Panc1 (cell line): ENCODE results near the gene TLE1.

Experiments used
- POLR2AphosphoS5 ChIP-seq: IDR thresholded peaks from 2 replicates; pipeline ENCODE4 v1.6.1; 2012; ENCODE audit warnings: mild to moderate bottlenecking, low read depth, low read length, moderate library complexity
- SIN3A ChIP-seq: IDR thresholded peaks from 2 replicates; pipeline ENCODE4 v1.6.1; 2012; ENCODE audit warnings: low read depth, mild to moderate bottlenecking, low read length, moderate library complexity, borderline replicate concordance; ENCODE audit not compliant: insufficient read depth
- TF ChIP-seq, protein P1 (sequence below): fragments of 450-650 bp; IDR thresholded peaks from 2 replicates; pipeline ENCODE4 v1.5.1; 2017; ENCODE audit warnings: mild to moderate bottlenecking
- TF ChIP-seq, protein P2 (sequence below), 2 experiments: IDR thresholded peaks; 2 replicates each; pipeline ENCODE4 v1.6.1; 2011 to 2012; ENCODE audit warnings: low read depth in 2 of 2, control low read depth in 1 of 2, low read length in 1 of 2, mild to moderate bottlenecking in 1 of 2, moderate library complexity in 1 of 2; ENCODE audit not compliant: insufficient read depth in 1 of 2

DNA sequence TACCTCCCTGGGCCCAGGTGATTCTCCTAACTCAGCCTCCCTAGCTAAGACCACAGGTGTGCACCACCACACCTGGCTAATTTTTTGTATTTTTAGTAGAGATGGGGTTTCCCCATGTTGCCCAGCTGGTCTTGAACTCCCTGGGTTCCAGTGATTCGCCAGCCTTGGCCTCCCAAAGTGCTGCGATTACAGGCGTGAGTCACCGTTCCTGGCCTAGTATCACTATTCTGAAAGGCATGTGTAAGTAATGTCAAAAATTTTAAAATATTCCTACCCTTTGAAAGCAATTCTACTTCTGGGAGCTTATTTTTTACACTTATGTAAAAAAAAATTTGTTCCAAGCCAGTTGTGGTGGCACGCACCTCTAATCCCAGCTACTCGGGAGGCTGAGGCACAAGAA is 27.1 kb upstream of the TLE1 start:
- TF ChIP-seq, protein P1, sequence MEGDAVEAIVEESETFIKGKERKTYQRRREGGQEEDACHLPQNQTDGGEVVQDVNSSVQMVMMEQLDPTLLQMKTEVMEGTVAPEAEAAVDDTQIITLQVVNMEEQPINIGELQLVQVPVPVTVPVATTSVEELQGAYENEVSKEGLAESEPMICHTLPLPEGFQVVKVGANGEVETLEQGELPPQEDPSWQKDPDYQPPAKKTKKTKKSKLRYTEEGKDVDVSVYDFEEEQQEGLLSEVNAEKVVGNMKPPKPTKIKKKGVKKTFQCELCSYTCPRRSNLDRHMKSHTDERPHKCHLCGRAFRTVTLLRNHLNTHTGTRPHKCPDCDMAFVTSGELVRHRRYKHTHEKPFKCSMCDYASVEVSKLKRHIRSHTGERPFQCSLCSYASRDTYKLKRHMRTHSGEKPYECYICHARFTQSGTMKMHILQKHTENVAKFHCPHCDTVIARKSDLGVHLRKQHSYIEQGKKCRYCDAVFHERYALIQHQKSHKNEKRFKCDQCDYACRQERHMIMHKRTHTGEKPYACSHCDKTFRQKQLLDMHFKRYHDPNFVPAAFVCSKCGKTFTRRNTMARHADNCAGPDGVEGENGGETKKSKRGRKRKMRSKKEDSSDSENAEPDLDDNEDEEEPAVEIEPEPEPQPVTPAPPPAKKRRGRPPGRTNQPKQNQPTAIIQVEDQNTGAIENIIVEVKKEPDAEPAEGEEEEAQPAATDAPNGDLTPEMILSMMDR: no peak
- no peak for TF ChIP-seq POLR2AphosphoS5
- TF ChIP-seq, protein P2, sequence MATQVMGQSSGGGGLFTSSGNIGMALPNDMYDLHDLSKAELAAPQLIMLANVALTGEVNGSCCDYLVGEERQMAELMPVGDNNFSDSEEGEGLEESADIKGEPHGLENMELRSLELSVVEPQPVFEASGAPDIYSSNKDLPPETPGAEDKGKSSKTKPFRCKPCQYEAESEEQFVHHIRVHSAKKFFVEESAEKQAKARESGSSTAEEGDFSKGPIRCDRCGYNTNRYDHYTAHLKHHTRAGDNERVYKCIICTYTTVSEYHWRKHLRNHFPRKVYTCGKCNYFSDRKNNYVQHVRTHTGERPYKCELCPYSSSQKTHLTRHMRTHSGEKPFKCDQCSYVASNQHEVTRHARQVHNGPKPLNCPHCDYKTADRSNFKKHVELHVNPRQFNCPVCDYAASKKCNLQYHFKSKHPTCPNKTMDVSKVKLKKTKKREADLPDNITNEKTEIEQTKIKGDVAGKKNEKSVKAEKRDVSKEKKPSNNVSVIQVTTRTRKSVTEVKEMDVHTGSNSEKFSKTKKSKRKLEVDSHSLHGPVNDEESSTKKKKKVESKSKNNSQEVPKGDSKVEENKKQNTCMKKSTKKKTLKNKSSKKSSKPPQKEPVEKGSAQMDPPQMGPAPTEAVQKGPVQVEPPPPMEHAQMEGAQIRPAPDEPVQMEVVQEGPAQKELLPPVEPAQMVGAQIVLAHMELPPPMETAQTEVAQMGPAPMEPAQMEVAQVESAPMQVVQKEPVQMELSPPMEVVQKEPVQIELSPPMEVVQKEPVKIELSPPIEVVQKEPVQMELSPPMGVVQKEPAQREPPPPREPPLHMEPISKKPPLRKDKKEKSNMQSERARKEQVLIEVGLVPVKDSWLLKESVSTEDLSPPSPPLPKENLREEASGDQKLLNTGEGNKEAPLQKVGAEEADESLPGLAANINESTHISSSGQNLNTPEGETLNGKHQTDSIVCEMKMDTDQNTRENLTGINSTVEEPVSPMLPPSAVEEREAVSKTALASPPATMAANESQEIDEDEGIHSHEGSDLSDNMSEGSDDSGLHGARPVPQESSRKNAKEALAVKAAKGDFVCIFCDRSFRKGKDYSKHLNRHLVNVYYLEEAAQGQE (IDR thresholded peaks at IDR 0.05; ENCODE audit: insufficient read depth in 1 of 2, low read depth in 2 of 2, low read length in 1 of 2): no peak
- no peak for TF ChIP-seq SIN3A
